ENCODE data around the gene STRN3.

The STRN3 gene

DNA sequence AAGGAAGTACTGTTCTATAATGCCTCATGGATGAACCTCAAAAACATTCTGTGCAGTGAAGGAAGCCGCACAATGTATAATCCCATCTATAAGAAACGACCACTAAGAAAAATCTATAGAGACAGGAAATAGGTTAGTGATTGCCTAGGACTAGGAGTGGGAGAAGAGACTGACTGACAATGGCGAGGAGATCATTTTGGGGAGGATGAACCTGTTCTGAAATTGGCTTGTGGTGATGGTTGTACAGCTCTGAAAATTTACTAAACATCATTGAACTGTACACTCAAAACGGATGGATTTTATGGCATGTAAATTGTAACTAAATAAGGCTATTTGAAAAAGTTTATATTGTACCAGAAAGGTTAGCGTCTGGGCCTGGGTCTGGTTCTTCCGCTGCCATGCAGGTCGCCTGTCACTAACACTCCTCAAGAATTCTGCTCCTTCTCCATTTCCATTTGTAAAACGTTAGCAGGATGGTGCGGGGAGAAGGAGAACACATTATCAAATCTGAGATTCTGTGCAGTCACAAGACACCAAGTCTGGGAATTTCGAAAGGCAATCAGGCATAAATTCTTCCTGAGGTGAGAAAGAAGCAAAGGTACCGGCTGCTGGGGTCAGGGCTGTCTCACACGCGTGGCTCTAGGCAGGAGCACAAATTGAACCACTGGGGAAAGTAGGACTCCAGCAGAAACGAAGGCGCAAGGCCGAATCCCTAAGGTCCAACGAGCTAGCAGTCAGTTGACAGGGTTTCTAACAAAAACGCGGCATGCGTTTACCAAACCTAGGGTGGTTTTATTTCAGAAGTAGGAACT is 152.7 kb downstream of the STRN3 start:
- no peak for DNase-seq (ENCODE audit: low spot score)

DNA sequence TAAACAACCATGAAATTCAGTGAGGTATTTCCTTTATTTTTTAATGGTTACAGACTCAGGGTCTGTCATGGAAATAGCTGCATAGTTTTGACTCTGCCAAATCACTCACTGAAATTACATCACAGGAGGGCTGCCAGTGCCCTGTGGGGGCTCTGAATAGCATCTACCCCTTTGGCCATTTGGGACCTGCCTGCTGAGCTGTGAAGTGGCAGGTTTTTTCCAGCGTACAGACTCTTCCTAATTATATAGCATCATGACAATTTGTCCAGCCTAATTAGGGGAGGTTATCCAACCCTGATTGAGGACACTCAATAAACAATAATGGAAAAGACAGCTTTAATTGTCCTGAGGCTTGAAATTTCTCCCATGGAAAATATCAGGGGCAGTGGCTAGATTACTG is 153.6 kb downstream of the STRN3 start:
- DNase-seq (ENCODE audit: low spot score) = no peak

DNA sequence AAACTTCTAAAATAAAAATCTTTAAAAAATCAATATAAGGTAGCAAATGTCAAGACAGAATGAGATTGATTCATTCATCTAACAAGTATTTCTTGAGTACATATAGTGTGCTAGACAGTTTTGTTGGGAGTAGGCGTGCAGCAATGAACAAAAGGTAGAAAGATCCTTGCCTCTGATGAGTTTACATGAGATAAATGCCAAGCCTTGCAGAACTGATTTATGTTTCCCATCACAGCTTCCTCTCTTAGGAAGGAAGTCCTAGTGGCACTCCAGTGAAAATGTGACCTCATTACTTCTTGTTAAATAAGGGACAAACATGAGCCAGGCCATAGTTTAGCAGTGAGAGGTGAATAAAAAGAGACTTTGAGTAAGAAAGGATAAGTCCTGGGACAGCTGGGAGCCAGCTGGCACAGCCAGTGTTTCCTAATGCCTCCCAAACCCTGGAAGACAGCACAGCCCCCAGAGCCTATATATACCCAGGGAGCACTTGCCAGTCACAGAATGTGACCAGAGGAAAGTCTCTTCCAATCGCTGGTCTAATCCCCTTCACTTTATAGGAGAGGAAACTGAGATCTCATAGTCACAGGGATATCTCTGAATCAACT is 156.5 kb downstream of the STRN3 start:
- no peak for DNase-seq (ENCODE audit: low spot score)

GRCh38 chr14:30868736-30869135 is 157.4 kb downstream of the STRN3 start:
- no peak for DNase-seq (ENCODE audit: low spot score)

GRCh38 chr14:30864934-30865333 is 161.2 kb downstream of the STRN3 start:
- no peak for DNase-seq (ENCODE audit: low spot score)

DNA sequence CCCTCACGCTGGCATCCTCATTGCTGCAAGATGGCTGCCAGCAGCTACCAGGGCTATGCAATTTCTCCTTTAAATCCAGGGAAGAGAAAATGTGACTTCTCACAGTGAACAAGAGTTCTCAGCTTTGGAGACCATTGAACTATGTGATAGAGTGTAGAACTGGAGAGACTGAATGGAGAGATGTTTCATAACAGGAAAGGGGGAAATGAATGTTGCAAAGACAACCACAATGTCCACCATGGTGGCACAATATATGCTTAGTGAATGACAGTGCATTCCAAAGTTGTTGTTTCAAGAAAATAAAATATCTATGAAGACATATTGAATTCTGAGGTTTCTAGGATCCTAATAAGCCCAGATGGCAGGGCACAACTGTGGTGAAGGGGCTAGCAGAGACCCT is 165.0 kb downstream of the STRN3 start:
- DNase-seq (ENCODE audit: low spot score) = no peak

GRCh38 chr14:30855345-30856037 is 170.7 kb downstream of the STRN3 start:
- DNase-seq (ENCODE audit: low spot score) = no peak

DNA sequence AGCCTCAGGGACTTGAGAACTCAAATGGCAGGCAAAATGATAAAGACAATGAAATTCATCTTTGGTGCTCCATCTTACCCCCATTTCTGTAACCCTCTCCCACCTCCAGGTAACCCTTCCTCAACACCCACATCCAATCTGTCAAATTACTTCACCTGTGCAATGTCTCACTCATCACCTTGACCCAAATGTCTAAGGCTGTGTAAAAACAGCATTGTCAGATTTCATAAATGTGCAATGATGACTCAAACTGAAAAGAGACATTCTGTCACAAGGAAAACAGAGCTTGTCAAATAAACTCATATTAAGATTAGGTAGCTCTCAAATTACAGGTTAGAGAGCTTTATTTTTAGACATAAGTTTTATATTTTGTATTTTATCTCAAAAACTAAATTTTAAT is 171.7 kb downstream of the STRN3 start:
- DNase-seq (ENCODE audit: low spot score) = no peak

- DNase-seq (ENCODE audit: low spot score) = no peak
Observed at GRCh38 chr14:30853946-30854345, 172.2 kb downstream of the STRN3 start.

DNA sequence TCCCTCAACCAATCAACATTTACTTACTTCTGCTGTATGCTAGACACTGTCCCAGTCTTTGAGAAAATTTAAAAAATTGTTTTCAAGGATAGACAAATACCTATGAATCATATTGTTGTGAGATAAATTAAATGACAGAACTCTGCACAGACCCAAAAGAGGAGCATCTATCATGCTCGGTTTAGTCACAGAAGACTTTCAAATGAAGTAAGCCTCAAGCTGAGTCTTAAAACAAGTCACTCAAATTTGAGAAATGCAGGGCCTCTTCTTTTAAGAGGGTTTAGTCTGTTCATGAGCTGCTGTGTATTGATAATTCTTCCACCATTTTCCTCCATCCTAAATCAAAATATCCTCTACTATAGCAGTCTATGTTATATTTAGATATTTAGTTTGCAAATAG is 176.2 kb downstream of the STRN3 start:
- DNase-seq (ENCODE audit: low spot score) = no peak

DNA sequence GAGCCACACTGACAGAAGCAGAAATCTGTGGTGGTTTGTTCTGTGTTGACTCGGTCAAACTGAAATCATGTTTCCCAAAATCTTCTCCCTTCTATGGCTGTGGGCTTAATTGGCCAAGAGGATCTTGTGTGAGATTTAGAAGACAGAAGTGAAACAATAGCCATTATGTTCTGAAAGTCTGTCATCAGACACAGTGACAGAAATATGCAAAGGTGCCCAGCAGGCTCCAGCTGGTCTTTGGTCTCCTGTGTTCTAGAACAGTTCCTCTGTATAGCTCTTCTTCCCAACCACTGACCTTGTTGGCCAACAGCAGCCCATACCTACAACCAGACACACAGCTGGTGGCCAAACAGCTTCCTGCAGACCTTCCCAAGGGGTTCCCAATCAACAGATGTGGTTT is 176.8 kb downstream of the STRN3 start:
- no peak for DNase-seq (ENCODE audit: low spot score)

- DNase-seq (ENCODE audit: low spot score) = no peak
Observed at GRCh38 chr14:30848449-30849240, 177.5 kb downstream of the STRN3 start.

Measured in Ammon's horn (tissue), 1 donor.